Measurements from ENCODE around the gene EPX.
"Not testable (repeated sequence)": the region's sequence is repeated elsewhere in the genome, so short reads cannot be mapped to it uniquely, and the experiment has no call there.

Gene EPX

GRCh38 chr17:58192612-58193011 is at the start of gene EPX:
Gene EPX, plus strand, starts transcription at chr17:58192726. Its CDS starts 121 bp downstream, at chr17:58192847.
- DNase-seq = no peak

GRCh38 chr17:58143335-58143734 is 49.2 kb upstream of the EPX start:
- not testable (repeated sequence) for DNase-seq

- DNase-seq = no peak
Measured at GRCh38 chr17:58144801-58145200, 47.7 kb upstream of the EPX start.

GRCh38 chr17:58147930-58148434 is 44.5 kb upstream of the EPX start, which contains the start of gene OR4D1:
Gene OR4D1, plus strand, starts transcription at chr17:58148384. Its CDS starts 6,770 bp downstream, at chr17:58155154.
- DNase-seq = no peak

- DNase-seq = no peak
Measured at GRCh38 chr17:58148609-58149008, 43.9 kb upstream of the EPX start.

- DNase-seq = no peak
Measured at GRCh38 chr17:58150394-58150793, 42.1 kb upstream of the EPX start.

GRCh38 chr17:58153046-58153445 is 39.5 kb upstream of the EPX start:
- peak; percentile 72 for DNase-seq

- DNase-seq = no peak
Measured at GRCh38 chr17:58153671-58154070, 38.9 kb upstream of the EPX start.

GRCh38 chr17:58156839-58157803 is 35.4 kb upstream of the EPX start:
- DNase-seq = peak; percentile 49

GRCh38 chr17:58158181-58158580 is 34.3 kb upstream of the EPX start:
- no peak for DNase-seq

- DNase-seq = no peak
Measured at GRCh38 chr17:58161566-58161965, 31.0 kb upstream of the EPX start.

GRCh38 chr17:58165981-58166380 is 26.5 kb upstream of the EPX start:
- DNase-seq = no peak

- DNase-seq = no peak
Measured at GRCh38 chr17:58166682-58167081, 25.8 kb upstream of the EPX start, which contains the start of gene OR4D2. Gene OR4D2, plus strand, starts transcription at chr17:58166982. Its CDS starts 2,674 bp downstream, at chr17:58169656.

- DNase-seq = no peak
Measured at GRCh38 chr17:58170622-58171021, 21.9 kb upstream of the EPX start.

- peak; percentile 29 for DNase-seq
Measured at GRCh38 chr17:58172369-58173071, 20.0 kb upstream of the EPX start.

GRCh38 chr17:58174871-58175270 is 17.7 kb upstream of the EPX start:
- no peak for DNase-seq

- no peak for DNase-seq
Measured at GRCh38 chr17:58176200-58176599, 16.3 kb upstream of the EPX start.

- no peak for DNase-seq
Measured at GRCh38 chr17:58181796-58182195, 10.7 kb upstream of the EPX start.

GRCh38 chr17:58183514-58183913 is 9.0 kb upstream of the EPX start:
- no peak for DNase-seq

GRCh38 chr17:58184308-58184985 is 8.1 kb upstream of the EPX start:
- DNase-seq = no peak

GRCh38 chr17:58184986-58185761 is 7.4 kb upstream of the EPX start:
- DNase-seq = no peak

GRCh38 chr17:58186591-58186990 is 5.9 kb upstream of the EPX start:
- DNase-seq = no peak
